ENCODE measurements around the gene JAK1. TPM values are rescaled to one million over a fixed set of nuclear protein-coding genes. Genes with fewer than 3 reads are reported as not detected.

The JAK1 gene
- total RNA-seq, 1 experiment from 2014 or later = 138 TPM

GRCh38 chr1:64901663-64902062, 64.7 kb downstream of the JAK1 start:
- Histone ChIP-seq H3K4me3 (ENCODE audit: low read depth in 2 of 2, low read length in 2 of 2) (no peak overlapping the region), H3K4me1 (ENCODE audit: control insufficient read depth, insufficient read depth, low read length) (peaks cover 58% of the 10 kb centered on the region), H3K27ac (ENCODE audit: low read length) (no peak overlapping the region), H3K27me3 (ENCODE audit: control insufficient read depth, insufficient read depth, low read length) (no peaks in the 10 kb centered on the region), H3K9me3 (ENCODE audit: control insufficient read depth, insufficient read depth, low read depth, low read length) (no peaks in the 10 kb centered on the region), H3K36me3 (ENCODE audit: control insufficient read depth, insufficient read depth, low read length) (no peaks in the 10 kb centered on the region)
- ChIA-PET POLR2A (no interaction called here), CTCF (no interaction called here)
- BruUV-seq (replicated peaks) = no TSS peak
- in situ Hi-C loops (cut with HindIII; ENCODE audit: low pct_unique_long_range_greater_than_20kb, low sequenced_read_pairs) (no loop called here), intact Hi-C loops (cut with micrococcal nuclease; ENCODE audit: unreplicated experiment) (no loop called here)
- no peak for ATAC-seq
- no peak for DNase-seq (ENCODE audit: low read depth, low spot score)
- TF ChIP-seq REST (IDR thresholded peaks at IDR 0.05; ENCODE audit: insufficient read depth in 1 of 2, low read depth in 2 of 2, low read length in 1 of 2) (no peak), POLR2AphosphoS5 (IDR thresholded peaks at IDR 0.05; ENCODE audit: low read depth, low read length) (no peak)

GRCh38 chr1:64900916-64901315, 65.4 kb downstream of the JAK1 start:
- DNase-seq (ENCODE audit: low read depth, low spot score) (no peak), ATAC-seq (no peak)
- Histone ChIP-seq H3K27me3 (ENCODE audit: control insufficient read depth, insufficient read depth, low read length) (no peaks in the 10 kb centered on the region), H3K9me3 (ENCODE audit: control insufficient read depth, insufficient read depth, low read depth, low read length) (no peaks in the 10 kb centered on the region), H3K4me1 (ENCODE audit: control insufficient read depth, insufficient read depth, low read length) (peaks cover 62% of the 10 kb centered on the region), H3K36me3 (ENCODE audit: control insufficient read depth, insufficient read depth, low read length) (no peaks in the 10 kb centered on the region), H3K4me3 (ENCODE audit: low read depth in 2 of 2, low read length in 2 of 2) (no peak overlapping the region), H3K27ac (ENCODE audit: low read length) (peak overlapping the region; percentile 95)
- BruUV-seq (replicated peaks) = no TSS peak
- POLR2A ChIA-PET = no interaction called here
- TF ChIP-seq REST (IDR thresholded peaks at IDR 0.05; ENCODE audit: insufficient read depth in 1 of 2, low read depth in 2 of 2, low read length in 1 of 2) (no peak), CTCF (IDR thresholded peaks at IDR 0.05) (no peak), TCF7L2 (IDR thresholded peaks at IDR 0.05; ENCODE audit: low read depth, low read length) (no peak), SIN3A (IDR thresholded peaks at IDR 0.05; ENCODE audit: borderline replicate concordance, insufficient read depth, low read depth, low read length) (no peak), POLR2AphosphoS5 (IDR thresholded peaks at IDR 0.05; ENCODE audit: low read depth, low read length) (no peak)
- CTCF ChIA-PET = no interaction called here
- in situ Hi-C loops (cut with HindIII; ENCODE audit: low pct_unique_long_range_greater_than_20kb, low sequenced_read_pairs) (no loop called here), intact Hi-C loops (cut with micrococcal nuclease; ENCODE audit: unreplicated experiment) (no loop called here)

Measured in Panc1 (cell line).